Gastrocnemius medialis (tissue), 4 donors: Measurements from ENCODE around the gene ATP11A.

Experiments
- POLR2A ChIP-seq, 2 donors: fragments of 450-650 bp; IDR thresholded peaks; one replicate each; pipeline ENCODE4 v1.6.1; 2017; ENCODE audit warnings: antibody characterized with exemption in 2 of 2, mild to moderate bottlenecking in 2 of 2, moderate library complexity in 2 of 2
- TF ChIP-seq, protein P1 (sequence below), 5 experiments: fragments of 450-650 bp in 3 of 5; fragments of 200-600 bp in 2 of 5; sonication (generic) in 2 of 5; IDR thresholded peaks in 4 of 5; conservative IDR thresholded peaks in 1 of 5; 1 replicate in 4 of 5; 2 replicates in 1 of 5; pipeline ENCODE4 v1.5.1; 2016 to 2019; ENCODE audit warnings: antibody characterized with exemption in 5 of 5, mild to moderate bottlenecking in 3 of 5, moderate library complexity in 3 of 5

- TF ChIP-seq, protein P1, sequence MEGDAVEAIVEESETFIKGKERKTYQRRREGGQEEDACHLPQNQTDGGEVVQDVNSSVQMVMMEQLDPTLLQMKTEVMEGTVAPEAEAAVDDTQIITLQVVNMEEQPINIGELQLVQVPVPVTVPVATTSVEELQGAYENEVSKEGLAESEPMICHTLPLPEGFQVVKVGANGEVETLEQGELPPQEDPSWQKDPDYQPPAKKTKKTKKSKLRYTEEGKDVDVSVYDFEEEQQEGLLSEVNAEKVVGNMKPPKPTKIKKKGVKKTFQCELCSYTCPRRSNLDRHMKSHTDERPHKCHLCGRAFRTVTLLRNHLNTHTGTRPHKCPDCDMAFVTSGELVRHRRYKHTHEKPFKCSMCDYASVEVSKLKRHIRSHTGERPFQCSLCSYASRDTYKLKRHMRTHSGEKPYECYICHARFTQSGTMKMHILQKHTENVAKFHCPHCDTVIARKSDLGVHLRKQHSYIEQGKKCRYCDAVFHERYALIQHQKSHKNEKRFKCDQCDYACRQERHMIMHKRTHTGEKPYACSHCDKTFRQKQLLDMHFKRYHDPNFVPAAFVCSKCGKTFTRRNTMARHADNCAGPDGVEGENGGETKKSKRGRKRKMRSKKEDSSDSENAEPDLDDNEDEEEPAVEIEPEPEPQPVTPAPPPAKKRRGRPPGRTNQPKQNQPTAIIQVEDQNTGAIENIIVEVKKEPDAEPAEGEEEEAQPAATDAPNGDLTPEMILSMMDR (IDR thresholded peaks at IDR 0.05 in 4 of 5, conservative IDR thresholded peaks at IDR 0.05 in 1 of 5), result no peak
- no peak for TF ChIP-seq POLR2A (IDR thresholded peaks at IDR 0.05)
Measured at GRCh38 chr13:112696869-112697465, 7.1 kb downstream of the ATP11A start.
